Activated T-cell treated with anti-CD3 and anti-CD28 coated beads, Interleukin-2, amount 50 U/mL, for 4 hours (primary cell): ENCODE results near the gene TEX11. TPM values are rescaled to one million over a fixed set of nuclear protein-coding genes. Genes with fewer than 3 reads are reported as not detected.
"Not testable (repeated sequence)": the region's sequence is repeated elsewhere in the genome, so short reads cannot be mapped to it uniquely, and the experiment has no call there.

Experiments used
- ATAC-seq, 2 donors: fragments of 200-7000 bp; cut with Tn5 transposase; one replicate each; pipeline ENCODE4 v1.10.0; 2021
- DNase-seq: peaks from one replicate; pipeline ENCODE4 v3.0.0-alpha.2; 2020
- H3K27me3 Mint-ChIP-seq: one replicate; pipeline ENCODE4 v1.8.0; 2021; ENCODE audit warnings: low read depth, mixed read lengths
- H3K36me3 Mint-ChIP-seq: one replicate; pipeline ENCODE4 v1.8.0; 2022; ENCODE audit warnings: mixed read lengths; ENCODE audit not compliant: insufficient read depth
- H3K4me1 Mint-ChIP-seq: one replicate; pipeline ENCODE4 v1.8.0; 2021; ENCODE audit warnings: low read depth, mixed read lengths
- H3K4me3 Mint-ChIP-seq: one replicate; pipeline ENCODE4 v1.8.0; 2021; ENCODE audit warnings: mild to moderate bottlenecking, moderate library complexity, mixed read lengths
- H3K9me3 Mint-ChIP-seq: one replicate; pipeline ENCODE4 v1.8.0; 2021; ENCODE audit warnings: mixed read lengths
- total RNA-seq, 3 donors: library from RNA; stranded (reverse); gene quantifications; one replicate each; pipeline ENCODE4 v1.2.1, GENCODE V29; 2021

Gene TEX11
- total RNA-seq, 3 donors from 2014 or later, result 0.13 TPM; not detected in 2

- not testable (repeated sequence) for H3K4me1 Mint-ChIP-seq, DNase-seq, H3K9me3 Mint-ChIP-seq, H3K27me3 Mint-ChIP-seq, H3K4me3 Mint-ChIP-seq, H3K36me3 Mint-ChIP-seq, ATAC-seq
These were observed 393.2 kb downstream of the TEX11 start for GRCh38 chrX:70515270-70515669.

GRCh38 chrX:70509078-70509477, 399.4 kb downstream of the TEX11 start:
- Mint-ChIP-seq H3K4me3 (no peak overlapping the region), H3K36me3 (no peaks in the 10 kb centered on the region), H3K27me3 (peaks cover 3% of the 10 kb centered on the region), H3K4me1 (peaks cover 24% of the 10 kb centered on the region), H3K9me3 (no peaks in the 10 kb centered on the region)
- no peak for ATAC-seq
- no peak for DNase-seq

GRCh38 chrX:70508296-70508911, 400.1 kb downstream of the TEX11 start:
- DNase-seq, result no peak
- no peak overlapping the region for H3K4me3 Mint-ChIP-seq
- H3K36me3 Mint-ChIP-seq, result no peaks in the 10 kb centered on the region

GRCh38 chrX:70505451-70505841, 403.1 kb downstream of the TEX11 start:
- Mint-ChIP-seq H3K4me1 (peaks cover 24% of the 10 kb centered on the region), H3K9me3 (no peaks in the 10 kb centered on the region), H3K36me3 (no peaks in the 10 kb centered on the region), H3K4me3 (no peak overlapping the region), H3K27me3 (peaks cover 3% of the 10 kb centered on the region)
- no peak for ATAC-seq
- DNase-seq, result no peak

More at GRCh38 chrX:70508296-70508911, 400.1 kb downstream of the TEX11 start:
- peak; percentile 18 to 27 for ATAC-seq
- Mint-ChIP-seq H3K9me3 (no peaks in the 10 kb centered on the region), H3K4me1 (peaks cover 24% of the 10 kb centered on the region), H3K27me3 (peaks cover 3% of the 10 kb centered on the region)

GRCh38 chrX:70504772-70505450, 403.6 kb downstream of the TEX11 start:
- ATAC-seq (peak; percentile 71 to 84), DNase-seq (no peak)
- peaks cover 24% of the 10 kb centered on the region for H3K4me1 Mint-ChIP-seq
- H3K27me3 Mint-ChIP-seq, result peaks cover 3% of the 10 kb centered on the region
- no peaks in the 10 kb centered on the region for H3K36me3 Mint-ChIP-seq
- no peak overlapping the region for H3K4me3 Mint-ChIP-seq
- no peaks in the 10 kb centered on the region for H3K9me3 Mint-ChIP-seq

- ATAC-seq, result no peak
- no peaks in the 10 kb centered on the region for H3K9me3 Mint-ChIP-seq
- no peaks in the 10 kb centered on the region for H3K27me3 Mint-ChIP-seq
- peaks cover 8% of the 10 kb centered on the region for H3K36me3 Mint-ChIP-seq
- H3K4me1 Mint-ChIP-seq, result peaks cover 12% of the 10 kb centered on the region
- DNase-seq, result no peak
- H3K4me3 Mint-ChIP-seq, result no peak overlapping the region
These were observed 407.7 kb downstream of the TEX11 start for GRCh38 chrX:70500826-70501225.

- no peaks in the 10 kb centered on the region for H3K4me1 Mint-ChIP-seq
- H3K36me3 Mint-ChIP-seq, result peaks cover 18% of the 10 kb centered on the region
- DNase-seq (no peak), ATAC-seq (no peak)
- H3K9me3 Mint-ChIP-seq, result no peaks in the 10 kb centered on the region
- no peak overlapping the region for H3K4me3 Mint-ChIP-seq
- H3K27me3 Mint-ChIP-seq, result no peaks in the 10 kb centered on the region
These were observed 410.4 kb downstream of the TEX11 start for GRCh38 chrX:70498129-70498528.

- Mint-ChIP-seq H3K27me3 (no peaks in the 10 kb centered on the region), H3K4me3 (no peak overlapping the region), H3K4me1 (no peaks in the 10 kb centered on the region), H3K36me3 (peaks cover 26% of the 10 kb centered on the region), H3K9me3 (no peaks in the 10 kb centered on the region)
- DNase-seq (no peak), ATAC-seq (no peak)
These were observed 411.5 kb downstream of the TEX11 start for GRCh38 chrX:70497026-70497425.

- DNase-seq (no peak), ATAC-seq (no peak)
- no peaks in the 10 kb centered on the region for H3K27me3 Mint-ChIP-seq
- H3K4me1 Mint-ChIP-seq, result no peaks in the 10 kb centered on the region
- H3K4me3 Mint-ChIP-seq, result no peak overlapping the region
- peaks cover 28% of the 10 kb centered on the region for H3K36me3 Mint-ChIP-seq
- no peaks in the 10 kb centered on the region for H3K9me3 Mint-ChIP-seq
These were observed 412.0 kb downstream of the TEX11 start for GRCh38 chrX:70496491-70496890.

GRCh38 chrX:70494441-70494840, 414.1 kb downstream of the TEX11 start:
- Mint-ChIP-seq H3K27me3 (no peaks in the 10 kb centered on the region), H3K4me1 (no peaks in the 10 kb centered on the region), H3K36me3 (peaks cover 27% of the 10 kb centered on the region), H3K9me3 (no peaks in the 10 kb centered on the region), H3K4me3 (no peak overlapping the region)
- ATAC-seq, result peak; percentile 46 to 71
- DNase-seq, result no peak

GRCh38 chrX:70488856-70489255, 419.7 kb downstream of the TEX11 start:
- H3K27me3 Mint-ChIP-seq, result no peaks in the 10 kb centered on the region
- H3K9me3 Mint-ChIP-seq, result no peaks in the 10 kb centered on the region
- ATAC-seq, result no peak
- no peak for DNase-seq
- no peaks in the 10 kb centered on the region for H3K4me1 Mint-ChIP-seq
- peaks cover 19% of the 10 kb centered on the region for H3K36me3 Mint-ChIP-seq
- H3K4me3 Mint-ChIP-seq, result no peak overlapping the region

- Mint-ChIP-seq H3K4me3 (no peak overlapping the region), H3K27me3 (no peaks in the 10 kb centered on the region), H3K36me3 (peaks cover 7% of the 10 kb centered on the region), H3K9me3 (no peaks in the 10 kb centered on the region), H3K4me1 (no peaks in the 10 kb centered on the region)
- DNase-seq (no peak), ATAC-seq (no peak)
These were observed 423.0 kb downstream of the TEX11 start for GRCh38 chrX:70485466-70485865.

- no peaks in the 10 kb centered on the region for H3K4me1 Mint-ChIP-seq
These were observed 426.2 kb downstream of the TEX11 start for GRCh38 chrX:70482300-70482699.

GRCh38 chrX:70481471-70482270, 426.8 kb downstream of the TEX11 start:
- peaks cover 3% of the 10 kb centered on the region for H3K36me3 Mint-ChIP-seq
- H3K4me1 Mint-ChIP-seq, result no peaks in the 10 kb centered on the region
- no peak overlapping the region for H3K4me3 Mint-ChIP-seq
- no peaks in the 10 kb centered on the region for H3K9me3 Mint-ChIP-seq
- no peaks in the 10 kb centered on the region for H3K27me3 Mint-ChIP-seq
- ATAC-seq (no peak), DNase-seq (no peak)

More at GRCh38 chrX:70482300-70482699, 426.2 kb downstream of the TEX11 start:
- Mint-ChIP-seq H3K36me3 (peaks cover 3% of the 10 kb centered on the region), H3K9me3 (no peaks in the 10 kb centered on the region), H3K27me3 (no peaks in the 10 kb centered on the region), H3K4me3 (no peak overlapping the region)
- DNase-seq (no peak), ATAC-seq (no peak)

- DNase-seq (no peak), ATAC-seq (no peak)
- no peaks in the 10 kb centered on the region for H3K4me1 Mint-ChIP-seq
- no peaks in the 10 kb centered on the region for H3K27me3 Mint-ChIP-seq
- no peaks in the 10 kb centered on the region for H3K9me3 Mint-ChIP-seq
- no peak overlapping the region for H3K4me3 Mint-ChIP-seq
- peaks cover 3% of the 10 kb centered on the region for H3K36me3 Mint-ChIP-seq
These were observed 427.9 kb downstream of the TEX11 start for GRCh38 chrX:70480660-70481018.
